A673 (cell line): ENCODE data around the gene TTC22.

Experiments used
- EZH2 ChIP-seq: fragments of 200-600 bp; sonication (generic); IDR thresholded peaks from 2 replicates; pipeline ENCODE4 v1.6.1; 2017; ENCODE audit warnings: borderline replicate concordance, low read depth, mild to moderate bottlenecking, mixed read lengths, antibody characterized with exemption, low read length; ENCODE audit not compliant: poor library complexity, severe bottlenecking
- TF ChIP-seq, protein P1 (sequence below): fragments of 300-800, 200-600 bp; sonication (generic); conservative IDR thresholded peaks from 2 replicates; pipeline ENCODE4 v1.5.1; 2017; ENCODE audit warnings: low read depth, mild to moderate bottlenecking, antibody characterized with exemption, low read length, moderate library complexity, mixed read lengths

DNA sequence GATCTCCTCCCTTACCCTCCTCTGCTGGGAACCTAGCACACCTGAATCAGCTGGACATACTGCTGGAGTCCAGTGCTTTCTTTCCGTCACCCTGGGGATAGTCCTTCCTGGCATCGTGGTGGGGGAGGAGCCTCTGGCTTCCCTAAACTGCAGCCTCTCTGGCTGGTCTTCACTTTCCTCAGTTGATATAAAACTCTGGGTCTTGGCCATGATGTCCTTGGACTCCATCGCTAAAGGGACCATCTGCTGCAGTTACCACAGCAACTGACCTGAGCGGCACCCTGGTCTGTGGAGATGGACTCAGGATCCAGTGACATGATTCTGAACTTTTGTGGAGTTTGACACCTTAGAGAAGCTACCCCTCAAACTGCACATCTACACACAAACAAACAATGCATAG lies 59.6 kb downstream of the TTC22 start:
- TF ChIP-seq, protein P1, sequence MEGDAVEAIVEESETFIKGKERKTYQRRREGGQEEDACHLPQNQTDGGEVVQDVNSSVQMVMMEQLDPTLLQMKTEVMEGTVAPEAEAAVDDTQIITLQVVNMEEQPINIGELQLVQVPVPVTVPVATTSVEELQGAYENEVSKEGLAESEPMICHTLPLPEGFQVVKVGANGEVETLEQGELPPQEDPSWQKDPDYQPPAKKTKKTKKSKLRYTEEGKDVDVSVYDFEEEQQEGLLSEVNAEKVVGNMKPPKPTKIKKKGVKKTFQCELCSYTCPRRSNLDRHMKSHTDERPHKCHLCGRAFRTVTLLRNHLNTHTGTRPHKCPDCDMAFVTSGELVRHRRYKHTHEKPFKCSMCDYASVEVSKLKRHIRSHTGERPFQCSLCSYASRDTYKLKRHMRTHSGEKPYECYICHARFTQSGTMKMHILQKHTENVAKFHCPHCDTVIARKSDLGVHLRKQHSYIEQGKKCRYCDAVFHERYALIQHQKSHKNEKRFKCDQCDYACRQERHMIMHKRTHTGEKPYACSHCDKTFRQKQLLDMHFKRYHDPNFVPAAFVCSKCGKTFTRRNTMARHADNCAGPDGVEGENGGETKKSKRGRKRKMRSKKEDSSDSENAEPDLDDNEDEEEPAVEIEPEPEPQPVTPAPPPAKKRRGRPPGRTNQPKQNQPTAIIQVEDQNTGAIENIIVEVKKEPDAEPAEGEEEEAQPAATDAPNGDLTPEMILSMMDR, result no peak
- TF ChIP-seq EZH2, result no peak
